Stimulated activated CD8-positive, alpha-beta memory T cell treated with anti-CD3 and anti-CD28 coated beads, Interleukin-2, amount 100 ng/mL, for 48 hours (primary cell): ENCODE measurements around the gene SOX6.

Experiments used
- DNase-seq, 2 donors: peaks; one replicate each; pipeline ENCODE4 v3.0.0-alpha.2; 2020; ENCODE audit warnings: low read depth in 2 of 2

Gene SOX6

DNA sequence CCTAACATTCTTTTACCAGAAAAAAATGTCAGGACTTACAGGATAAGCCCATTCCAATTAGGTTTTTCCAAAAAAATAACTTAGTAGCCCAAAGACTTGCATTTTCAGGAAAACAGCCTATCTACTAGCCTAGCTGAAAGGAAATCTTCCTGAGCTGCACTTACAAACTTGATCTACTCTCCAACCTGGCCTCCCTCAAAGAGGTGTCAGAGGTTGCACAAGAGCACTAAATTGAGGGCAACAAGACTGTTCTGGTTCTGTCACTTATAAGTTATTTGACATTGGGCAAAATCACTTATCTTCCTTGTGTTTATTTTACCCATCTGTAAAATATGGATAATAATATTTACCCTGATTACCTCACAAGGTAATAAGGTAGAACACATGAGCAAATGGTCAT lies 7.9 kb upstream of the SOX6 start:
- DNase-seq, result no peak

DNA sequence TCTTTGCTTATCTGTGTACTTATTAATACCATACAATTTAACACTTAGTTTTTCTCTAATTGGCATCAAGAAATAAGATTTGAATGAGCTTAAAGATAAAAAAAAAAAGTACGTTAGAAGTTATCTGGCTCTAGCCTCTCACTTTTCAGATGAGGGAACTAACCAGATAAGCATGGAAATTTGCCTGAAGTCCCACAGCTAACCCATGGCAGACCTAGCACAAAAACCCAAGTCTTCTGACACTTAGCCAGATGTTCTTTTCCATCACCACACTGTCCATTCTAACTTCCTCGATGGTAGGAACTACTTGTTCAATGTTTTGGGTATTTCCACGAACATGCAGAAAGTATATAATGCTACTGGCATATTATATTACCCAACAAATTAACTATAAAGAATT lies 7.4 kb upstream of the SOX6 start:
- DNase-seq, result no peak

- no peak for DNase-seq
Measured at GRCh38 chr11:16361108-16361865, 4.9 kb upstream of the SOX6 start.

- no peak for DNase-seq
Measured at GRCh38 chr11:16359369-16359768, 3.0 kb upstream of the SOX6 start.

DNA sequence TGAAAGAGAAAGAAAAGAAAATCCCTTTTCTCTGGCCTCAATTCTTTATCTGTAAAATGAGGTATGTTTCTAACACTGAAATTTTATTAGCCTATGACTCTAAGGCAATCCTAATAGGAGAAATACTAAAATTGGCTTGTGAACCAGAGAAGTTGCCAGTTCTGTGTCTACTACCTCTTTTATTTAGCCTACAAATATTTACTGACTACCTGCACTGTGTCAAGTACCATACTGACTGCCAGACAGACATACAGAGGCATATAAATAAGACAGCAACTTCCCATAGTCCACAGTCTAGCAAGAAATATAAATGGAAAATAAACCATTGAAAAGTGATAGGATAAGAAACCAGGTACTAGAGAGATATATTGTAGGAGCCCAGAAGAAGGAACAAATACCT lies 2.4 kb upstream of the SOX6 start:
- no peak for DNase-seq

DNA sequence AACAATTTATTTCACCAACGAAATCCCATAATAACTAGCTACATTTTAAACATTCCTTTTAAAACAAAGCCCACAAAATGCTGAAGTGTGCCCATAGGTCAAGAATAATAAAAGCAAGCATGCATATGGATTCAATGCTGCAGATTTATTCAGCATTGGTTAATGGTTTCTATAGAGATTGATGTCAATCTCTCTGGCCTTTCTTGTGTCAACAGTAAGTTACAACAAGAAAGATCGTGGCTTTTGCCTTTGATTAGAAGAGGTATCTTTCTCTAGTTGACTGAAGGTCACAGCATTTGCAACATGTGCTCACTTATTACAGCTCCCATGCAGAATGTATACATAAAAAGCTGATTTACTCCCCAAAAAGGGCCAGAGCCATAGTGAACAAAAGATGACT lies 1.4 kb upstream of the SOX6 start:
- DNase-seq, result no peak

DNA sequence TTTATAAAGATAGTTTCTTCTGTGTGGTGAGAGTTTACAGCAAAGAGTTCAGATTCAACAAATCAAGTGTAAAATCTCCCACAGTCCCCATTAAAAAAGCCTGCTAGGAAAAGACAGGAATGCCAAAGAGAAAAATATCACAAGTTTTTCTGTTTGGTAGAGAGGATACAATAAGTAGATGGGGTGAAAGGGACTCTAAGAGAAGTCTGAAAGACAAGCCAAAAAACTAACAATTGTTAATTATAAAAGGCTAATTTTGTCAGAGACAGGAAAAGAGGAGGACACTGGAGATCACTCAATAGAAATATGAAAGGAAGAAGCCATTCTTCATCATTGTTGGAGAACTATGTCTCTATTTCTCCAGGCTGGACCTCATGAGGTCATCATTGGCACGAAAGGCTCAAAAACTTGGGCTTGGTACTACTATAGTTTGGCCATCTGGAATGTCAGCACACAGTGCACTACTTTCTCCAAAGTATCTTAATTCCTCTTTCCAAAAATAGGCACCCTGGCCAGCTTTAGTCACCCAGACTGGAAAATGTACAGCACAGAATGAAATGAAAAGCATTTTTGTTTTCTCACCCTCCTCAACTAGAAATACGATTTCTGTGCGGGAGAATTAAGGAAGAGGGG lies 531 bp upstream of the SOX6 start:
- no peak for DNase-seq

DNA sequence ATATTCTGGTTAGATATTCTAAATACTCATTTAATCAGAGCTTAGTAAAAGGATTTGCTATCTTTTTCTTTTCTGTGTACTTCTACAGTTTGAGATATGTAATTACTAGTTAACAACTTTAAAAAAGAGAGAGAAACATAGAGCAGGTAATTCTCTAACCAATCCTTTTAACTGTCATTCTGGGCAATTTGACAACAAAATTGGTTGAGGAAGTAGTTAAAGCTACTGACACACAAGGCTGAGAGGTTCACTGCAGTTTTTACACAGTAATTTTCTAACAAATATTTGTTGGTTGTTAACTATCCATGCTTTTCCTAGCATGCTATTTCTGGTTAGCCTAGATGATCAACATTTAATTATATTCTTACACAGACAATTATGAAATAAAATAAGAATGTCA lies 3.6 kb downstream of the SOX6 start:
- no peak for DNase-seq

DNA sequence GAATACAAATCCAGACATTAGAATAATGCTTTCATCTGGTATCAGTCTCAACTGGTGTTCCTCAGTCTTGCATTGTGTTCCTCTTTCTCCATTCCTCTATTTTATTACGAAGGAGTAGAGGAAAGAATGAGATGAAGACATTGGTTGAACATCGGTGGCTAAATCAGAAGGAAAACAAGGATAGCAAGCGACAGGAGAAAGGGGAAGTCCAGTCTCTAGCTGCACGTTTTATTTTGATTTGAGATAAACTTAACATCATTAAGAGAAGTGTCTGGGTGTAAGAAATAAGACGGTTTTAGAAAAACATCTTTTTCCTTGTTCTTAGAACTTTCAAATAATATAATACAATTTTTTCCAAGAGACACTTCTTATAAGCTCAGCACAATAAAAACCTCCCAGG lies 6.2 kb downstream of the SOX6 start:
- no peak for DNase-seq

DNA sequence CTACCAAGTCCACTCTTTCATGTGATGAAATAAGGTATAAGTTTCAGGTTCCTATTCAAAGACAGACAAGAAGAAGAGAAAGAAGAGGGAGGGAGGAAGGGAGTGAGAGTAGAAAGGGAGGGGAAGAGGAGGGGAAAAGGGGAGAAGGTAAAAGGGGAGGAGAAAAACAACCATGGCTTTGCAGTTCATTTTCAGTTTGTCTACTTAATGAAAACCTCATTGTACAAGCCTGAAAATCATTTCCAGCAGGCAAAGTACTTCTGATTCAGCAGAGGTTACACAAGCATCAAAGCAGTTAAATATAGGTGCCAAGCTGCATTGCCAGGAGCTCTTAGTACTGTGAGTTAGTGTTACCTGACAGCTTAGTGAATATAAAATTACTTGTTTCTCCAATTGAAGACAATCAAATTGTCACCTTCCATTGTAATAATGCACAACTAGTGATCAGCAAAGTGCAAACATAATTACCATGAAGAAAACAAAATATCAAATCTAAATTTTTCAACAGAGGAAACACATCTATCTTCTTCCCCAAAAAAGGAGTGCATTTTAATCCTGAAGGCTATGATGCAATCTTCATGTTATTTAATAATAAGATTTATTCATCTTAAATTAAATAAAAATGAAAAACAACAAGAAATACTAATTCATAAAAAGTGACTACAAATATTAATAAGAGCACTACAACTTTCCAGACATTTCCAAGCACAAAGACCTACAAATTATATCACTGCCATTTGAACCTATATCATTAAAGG lies 8.2 kb downstream of the SOX6 start:
- no peak for DNase-seq

GRCh38 chr11:16346975-16347374 lies 9.4 kb downstream of the SOX6 start:
- no peak for DNase-seq

DNA sequence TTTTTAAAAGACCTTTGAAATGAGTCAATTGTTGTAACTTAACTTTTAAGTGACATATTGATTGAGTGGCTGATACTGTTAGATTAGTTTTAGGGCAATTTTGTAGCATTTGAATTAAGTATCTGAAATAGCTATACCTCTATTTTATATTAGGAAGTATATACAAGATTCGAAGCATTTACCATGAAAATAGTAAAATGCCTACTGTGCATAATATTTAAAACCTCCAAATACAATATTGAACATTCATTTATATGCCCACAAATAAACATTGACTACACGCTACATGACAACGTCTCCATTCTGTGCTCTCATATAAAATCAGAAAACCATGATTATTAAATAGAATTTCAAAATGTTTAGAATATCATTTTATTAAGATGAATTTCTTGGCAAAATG lies 14.5 kb downstream of the SOX6 start:
- no peak for DNase-seq

- DNase-seq, result no peak
Measured at GRCh38 chr11:16338393-16338792, 18.0 kb downstream of the SOX6 start.

DNA sequence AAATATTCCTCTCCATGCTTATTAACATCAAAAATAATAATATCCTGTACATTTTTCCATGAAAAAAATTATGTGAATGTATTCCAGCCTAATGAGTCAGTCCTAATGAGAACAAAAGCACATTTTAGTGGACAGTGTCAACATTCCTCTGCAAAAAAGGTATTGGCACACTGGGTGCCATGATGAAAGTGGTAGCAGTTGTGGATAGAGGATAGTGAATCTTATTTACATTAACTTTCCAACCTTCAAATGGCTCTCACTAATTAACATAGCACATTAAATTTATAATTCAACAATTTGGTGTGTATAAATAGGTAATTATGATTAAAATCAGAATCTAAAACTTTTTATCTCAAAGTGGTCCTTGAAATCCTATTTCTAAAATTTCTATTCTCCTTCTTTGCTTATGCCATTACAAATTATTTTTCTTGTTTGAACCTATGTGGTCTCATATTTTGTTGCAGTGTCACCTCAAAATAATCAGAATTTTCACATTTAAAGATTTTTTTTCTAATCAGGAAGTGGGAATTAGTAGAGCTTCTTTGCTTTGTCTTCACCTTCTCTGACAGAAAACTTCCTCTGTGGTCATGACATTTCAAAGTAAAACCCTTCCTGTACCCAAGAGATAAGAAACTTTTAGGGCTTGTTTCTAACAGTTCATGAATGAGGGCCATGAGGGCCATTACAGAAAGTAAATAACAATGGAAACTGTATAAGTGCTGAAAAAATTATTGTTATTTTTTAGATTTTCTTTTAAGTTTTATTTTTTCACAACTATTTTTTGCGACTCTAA lies 18.7 kb downstream of the SOX6 start:
- DNase-seq, result no peak

DNA sequence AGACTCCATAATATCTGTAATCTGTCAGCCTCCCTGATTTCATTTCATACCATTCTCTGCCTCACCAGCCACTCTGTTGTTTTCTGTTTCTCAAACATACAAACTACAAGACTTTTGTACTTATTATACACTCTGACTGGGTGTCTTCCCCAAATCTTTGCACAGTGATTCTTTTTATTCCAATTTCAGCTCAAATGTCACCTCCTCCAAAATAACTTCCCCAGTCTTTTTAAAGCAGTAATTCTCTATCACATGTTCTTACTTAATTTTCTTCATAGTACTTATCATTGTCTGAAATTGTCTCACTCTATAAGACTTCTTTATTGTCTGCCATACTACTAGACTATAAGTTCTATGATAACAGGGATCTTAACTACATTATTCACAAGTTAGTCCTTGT lies 19.6 kb downstream of the SOX6 start:
- DNase-seq, result no peak

- no peak for DNase-seq
Measured at GRCh38 chr11:16336204-16336603, 20.1 kb downstream of the SOX6 start.

DNA sequence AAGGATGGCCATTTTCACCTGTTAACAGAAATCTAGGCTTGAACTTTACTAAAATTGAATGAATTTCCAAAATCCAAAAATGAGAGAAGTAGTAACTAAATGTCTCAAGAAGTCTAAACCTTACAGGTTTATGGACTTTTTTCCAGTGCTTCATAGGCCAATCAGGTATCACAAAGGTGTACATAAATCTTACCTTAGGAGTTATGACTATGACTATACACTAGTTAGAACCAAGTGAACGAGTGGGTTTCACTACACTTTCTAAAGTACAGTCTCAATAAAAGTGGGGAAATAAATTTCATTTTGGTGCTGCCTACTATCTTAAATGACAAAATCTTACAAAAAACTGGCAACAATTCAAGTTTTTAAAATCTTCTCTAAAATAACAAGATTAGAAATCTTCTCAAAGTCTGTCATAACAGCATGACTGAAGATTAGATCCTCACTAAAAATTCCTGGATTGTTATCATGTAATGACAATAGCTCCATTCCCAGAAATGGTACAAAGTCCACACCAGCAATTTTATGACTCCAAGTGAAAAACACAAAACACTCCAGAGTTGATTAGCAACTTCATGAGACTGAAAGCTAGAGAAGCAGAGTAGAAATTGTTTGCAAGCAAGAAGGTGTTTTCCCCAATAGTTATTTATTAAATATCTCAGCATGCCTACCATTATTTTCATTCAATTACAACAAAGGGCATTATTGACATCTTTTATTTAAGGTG lies 20.9 kb downstream of the SOX6 start:
- no peak for DNase-seq

DNA sequence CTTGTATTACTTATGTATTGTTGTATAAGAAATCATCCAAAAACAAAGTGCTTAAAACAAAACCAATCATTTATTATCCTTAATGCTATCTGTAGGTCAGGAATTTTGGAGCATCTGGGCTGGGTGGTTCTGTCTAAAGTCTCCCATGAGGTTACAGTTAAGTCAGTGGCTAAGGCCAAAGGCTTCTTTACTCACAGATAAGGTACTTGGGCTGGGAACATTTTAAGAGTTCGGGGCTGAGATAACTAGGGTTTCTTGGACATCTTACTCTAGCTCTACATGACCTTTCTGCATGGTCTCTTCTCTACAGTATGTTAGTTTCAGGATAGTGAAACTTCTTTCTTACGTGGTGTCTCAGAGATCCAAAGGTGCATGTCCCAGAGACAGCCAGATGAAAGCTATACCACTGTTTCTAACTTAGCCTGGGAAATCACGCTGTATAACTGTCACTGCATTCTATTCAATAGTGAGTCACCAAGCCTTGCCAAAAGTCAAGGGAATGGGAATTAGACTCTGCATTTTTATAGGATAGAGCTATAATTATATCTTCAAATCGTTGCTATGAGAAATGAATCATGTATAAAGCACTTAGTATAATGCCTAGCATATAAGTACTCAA lies 29.6 kb downstream of the SOX6 start:
- no peak for DNase-seq

GRCh38 chr11:16322190-16322589 lies 34.2 kb downstream of the SOX6 start:
- DNase-seq, result no peak

DNA sequence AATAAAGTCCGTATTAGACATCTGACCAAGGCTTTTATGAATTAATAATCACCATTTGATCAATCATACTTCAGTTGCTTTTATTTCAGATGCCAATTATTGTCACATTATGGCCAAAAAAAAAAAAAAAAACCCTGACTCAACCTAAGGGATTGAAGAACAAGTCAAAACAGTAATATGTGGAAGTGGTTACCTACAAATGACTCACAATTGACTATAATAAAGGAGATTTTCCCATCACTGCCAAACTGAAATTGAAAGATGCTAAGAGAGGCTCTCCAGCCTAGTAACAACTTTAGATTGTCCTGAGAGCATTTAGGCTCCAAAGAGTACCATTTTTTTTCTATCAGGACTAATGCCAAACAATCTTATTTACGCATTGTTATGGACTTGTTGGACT lies 35.2 kb downstream of the SOX6 start:
- no peak for DNase-seq

DNA sequence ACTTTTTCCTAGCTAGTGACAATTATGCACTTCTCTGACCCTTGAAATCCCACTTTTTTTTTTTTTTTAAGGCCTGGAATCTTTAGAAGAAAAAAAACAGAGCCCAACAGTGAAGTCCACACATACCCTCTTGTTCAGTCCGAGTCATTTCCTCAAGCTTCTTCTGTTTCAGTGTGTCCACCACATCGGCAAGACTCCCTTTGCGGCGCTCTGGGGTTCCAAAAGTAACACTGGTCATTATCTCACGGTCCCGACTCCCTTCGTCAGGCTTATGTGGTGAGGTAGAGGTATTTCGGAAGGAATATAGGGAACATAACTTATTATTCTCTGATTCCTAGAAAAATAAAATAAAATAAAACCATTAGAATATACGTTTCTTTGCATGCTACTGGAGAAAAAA lies 38.0 kb downstream of the SOX6 start:
- no peak for DNase-seq
